Dermis lymphatic vessel endothelial cell (primary cell): ENCODE results near the gene ELMOD3. TPM values are rescaled to one million over a fixed set of nuclear protein-coding genes. Genes with fewer than 3 reads are reported as not detected.

Experiments used
- total RNA-seq: library from RNA; depleted of rRNA; stranded (reverse); fragments of >200 nt; gene quantifications from 2 replicates; pipeline ENCODE4 v1.2.1, GENCODE V29; 2014

ELMOD3 gene
- total RNA-seq: 8.1 and 8.2 TPM in 2 replicates

DNA sequence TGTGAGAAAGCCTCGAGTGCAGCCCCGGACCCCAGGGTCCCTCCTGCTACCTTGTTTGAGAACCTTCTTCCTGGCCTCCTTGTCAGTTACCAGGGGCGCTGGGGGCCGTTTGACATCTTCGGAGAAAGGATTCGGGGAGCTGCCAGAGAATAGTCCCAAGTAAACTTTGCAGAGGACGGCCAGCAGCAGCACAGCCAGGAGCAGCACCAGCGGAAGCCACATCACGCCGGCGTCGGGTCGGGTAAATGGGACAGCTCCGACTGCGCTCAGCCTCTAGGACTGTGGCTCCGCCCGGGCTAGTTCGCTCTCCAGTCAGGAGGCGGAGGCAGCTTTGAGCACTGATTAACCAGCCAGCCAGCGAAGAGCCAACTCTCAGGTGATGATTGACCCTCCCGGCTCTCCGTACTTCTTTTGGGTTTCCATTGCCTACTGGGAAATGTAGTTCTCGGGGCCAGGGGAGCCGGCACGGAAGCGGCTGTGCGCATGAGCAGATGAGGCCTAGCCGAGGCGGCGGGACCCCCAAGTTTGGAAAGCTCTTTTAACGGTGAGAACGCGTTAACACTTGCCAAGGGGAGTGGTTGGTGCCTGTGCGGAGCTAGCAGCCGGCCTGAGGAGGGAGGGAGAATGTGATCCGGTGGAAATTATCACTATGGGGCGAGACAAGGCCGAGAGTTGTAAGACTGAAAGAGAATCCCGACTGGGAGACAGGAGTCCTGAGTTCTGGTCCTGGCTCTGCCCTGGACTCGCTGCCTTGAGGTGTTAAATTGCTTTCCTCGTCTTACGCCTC, at the start of gene ELMOD3, which contains the start of gene RETSAT:
Gene ELMOD3, plus strand, starts transcription at position 484 of the 787 bp plus-strand sequence. CDS start 2,430 bp downstream, outside the sequence.
Gene RETSAT, minus strand, starts transcription at position 243 of the 787 bp plus-strand sequence. Its CDS starts 21 bp downstream, at position 222.

DNA sequence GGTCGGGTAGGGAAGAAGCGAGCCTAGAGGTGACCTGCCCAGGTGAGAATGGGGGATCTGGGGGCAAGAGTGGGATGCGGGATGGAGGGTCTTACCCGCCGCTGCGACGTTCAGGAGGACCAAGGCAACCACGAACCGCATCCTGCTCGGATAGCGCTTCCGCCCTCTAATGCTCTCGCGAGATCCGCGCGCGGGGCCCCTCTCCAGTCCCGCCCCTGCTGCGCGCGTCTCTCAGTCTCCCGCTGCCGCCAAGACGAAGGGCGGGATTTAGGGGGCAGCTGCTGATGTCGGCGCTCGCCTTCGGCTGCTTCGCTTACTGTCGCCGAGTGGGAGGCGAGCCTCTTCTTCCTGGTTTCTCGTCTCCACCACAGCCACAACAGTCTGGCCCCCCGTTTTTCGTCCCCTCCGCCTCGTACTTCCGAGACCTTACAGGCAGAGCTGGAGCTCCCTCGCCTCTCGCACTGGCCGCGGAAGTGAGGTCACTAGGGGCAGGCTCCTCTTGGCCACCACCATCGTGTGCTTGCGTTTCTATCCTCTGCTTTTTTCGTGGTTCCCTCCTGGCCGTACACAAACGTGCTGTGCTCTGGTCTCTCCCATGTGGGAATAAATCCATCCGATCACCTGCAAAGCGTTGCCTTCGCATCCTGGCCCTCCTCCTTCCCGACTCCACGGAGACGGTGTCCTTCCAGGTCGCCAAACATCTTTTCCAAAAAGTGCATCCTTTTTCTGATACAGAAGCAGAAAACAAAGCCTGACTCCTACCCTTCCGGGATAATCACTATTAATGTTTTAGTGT, 26.5 kb upstream of the ELMOD3 start, which contains the start of gene TGOLN2:
Gene TGOLN2, minus strand, starts transcription at position 168 of the 796 bp plus-strand sequence. Its CDS starts 27 bp downstream, at position 141.

DNA sequence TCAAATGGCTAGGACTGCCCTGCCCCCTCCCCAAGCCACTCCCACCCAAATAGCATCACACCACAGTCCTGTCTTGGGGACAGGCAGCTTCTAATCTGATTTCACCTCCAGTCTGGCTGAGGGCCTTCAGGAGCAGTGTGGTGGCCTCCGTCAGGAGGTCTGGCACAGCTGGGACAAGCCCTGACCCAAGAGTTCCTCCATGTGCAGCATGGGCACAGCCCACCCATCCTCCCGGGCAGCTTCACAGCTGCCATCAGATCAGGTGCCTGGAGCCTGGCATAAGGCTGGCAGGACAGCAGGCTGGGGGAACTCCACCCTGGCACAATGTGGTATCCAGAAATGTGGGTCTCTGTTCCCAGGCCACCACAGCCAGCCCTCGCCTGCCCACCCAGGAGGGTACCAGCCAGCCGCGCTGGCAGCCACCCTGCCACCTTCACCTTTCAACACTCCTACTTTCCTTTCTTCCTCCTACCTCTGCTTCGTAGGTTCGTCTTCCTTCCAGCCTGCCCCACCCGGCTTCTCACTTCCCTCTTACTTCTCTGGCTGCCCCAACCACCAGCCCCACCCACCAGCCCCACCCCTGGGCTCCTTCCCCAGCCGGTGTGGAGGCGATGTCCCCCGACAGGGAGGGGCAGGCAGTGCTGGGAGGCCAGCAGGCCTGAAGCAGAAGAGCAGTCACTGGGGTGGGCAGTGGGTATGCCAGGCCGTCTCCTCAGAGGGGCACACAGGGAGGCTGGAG, 55.4 kb downstream of the ELMOD3 start, which contains the start of gene CAPG:
Gene CAPG, minus strand, starts transcription at position 522 of the 739 bp plus-strand sequence. CDS start 8,221 bp downstream, outside the sequence.

DNA sequence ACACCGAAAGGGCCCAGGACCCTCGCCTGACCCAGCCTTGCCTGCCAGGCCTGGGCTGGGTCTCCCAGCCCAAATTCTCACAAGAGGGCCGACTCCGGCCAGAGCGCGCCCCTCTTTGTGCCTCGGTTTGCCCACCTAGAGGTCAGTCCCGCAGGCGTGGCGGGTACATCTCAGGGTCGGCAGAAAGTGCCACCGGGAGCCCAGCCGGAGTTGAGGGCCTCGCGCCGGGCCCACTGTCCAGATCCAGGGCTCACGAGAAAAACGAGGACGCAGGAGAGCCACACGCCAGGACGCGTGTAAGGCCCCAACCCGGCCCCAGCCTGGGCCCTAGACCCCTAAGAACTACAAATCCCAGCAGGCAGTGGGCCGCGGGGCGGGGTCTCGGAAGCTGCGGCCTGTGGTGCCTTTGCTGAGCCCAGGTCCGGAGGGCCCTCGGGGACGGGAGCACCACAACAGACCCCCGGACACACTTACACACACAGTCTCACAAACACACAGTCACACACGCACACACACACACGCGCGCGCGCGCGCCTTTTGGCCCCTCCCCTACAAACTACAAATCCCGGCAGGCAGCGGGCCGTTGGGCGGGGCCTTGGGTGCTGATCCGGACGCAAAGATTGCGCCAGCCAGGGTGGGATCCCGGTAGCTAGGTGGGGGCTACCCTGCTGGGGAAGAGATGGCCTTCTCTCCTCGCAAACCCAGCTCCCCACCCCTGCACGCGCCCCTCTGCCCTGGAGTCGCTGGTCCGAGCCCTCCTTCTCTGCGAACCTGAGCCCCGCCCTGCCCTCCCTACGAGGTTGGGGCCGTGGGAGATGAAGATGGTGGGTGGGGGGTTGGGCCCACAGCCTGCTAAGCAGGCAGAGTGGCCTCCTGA, 63.8 kb downstream of the ELMOD3 start, which contains the start of gene SH2D6:
Gene SH2D6, plus strand, starts transcription at position 583 of the 877 bp plus-strand sequence. CDS start 10,752 bp downstream, outside the sequence.

Other genes with a start within 250 kb of the ELMOD3 start
- 4.3 and 5.2 TPM in 2 replicates for gene TCF7L1, start 221.4 kb upstream of the ELMOD3 start, total RNA-seq
- gene TGOLN2, start 26.8 kb upstream of the ELMOD3 start, total RNA-seq: 61.5 and 71.8 TPM in 2 replicates
- gene RETSAT, start 241 bp upstream of the ELMOD3 start, total RNA-seq: 59.1 and 68.5 TPM in 2 replicates
- gene CAPG, start 55.6 kb downstream of the ELMOD3 start, total RNA-seq: 30.9 and 39.5 TPM in 2 replicates
- 0.11 TPM in 1 of 2 replicates, not detected in the other for gene SH2D6, start 63.9 kb downstream of the ELMOD3 start, total RNA-seq
- gene MAT2A, start 184.4 kb downstream of the ELMOD3 start, total RNA-seq: 75.9 and 119 TPM in 2 replicates
- gene GGCX, start 206.7 kb downstream of the ELMOD3 start, total RNA-seq: 30.2 and 33.7 TPM in 2 replicates
- gene VAMP8, start 222.8 kb downstream of the ELMOD3 start, total RNA-seq: 1.7 and 8.8 TPM in 2 replicates
- gene VAMP5, start 229.7 kb downstream of the ELMOD3 start, total RNA-seq: 89.0 and 119 TPM in 2 replicates
- 200 and 267 TPM in 2 replicates for gene RNF181, start 241.0 kb downstream of the ELMOD3 start, total RNA-seq
- gene TMEM150A, start 247.9 kb downstream of the ELMOD3 start, total RNA-seq: 10.1 and 10.8 TPM in 2 replicates